ENCODE results near the gene INO80. TPM values are rescaled to one million over a fixed set of nuclear protein-coding genes. Genes with fewer than 3 reads are reported as not detected.

INO80 gene
- total RNA-seq, 2 donors from 2014 or later = 24.7 to 27.9 TPM

- Mint-ChIP-seq H3K4me1 (ENCODE audit: low read depth) (peaks cover 40% of the 10 kb centered on the region), H3K4me3 (peak within 1 kb of the TSS; percentile 94 to 95), H3K9me3 (no peaks in the 10 kb centered on the region), H3K27me3 (ENCODE audit: low read depth) (no peaks in the 10 kb centered on the region), H3K27ac (peak within 1 kb of the TSS; percentile 96), H3K36me3 (ENCODE audit: insufficient read depth in 2 of 2) (peaks cover 19 to 26% of the 10 kb centered on the region in 2 donors)
- DNase-seq (peak; percentile 99), ATAC-seq (replicated peaks in 1 of 2) (peak; percentile 85 to 86)
Measured at GRCh38 chr15:40952901-40953712, 163.0 kb downstream of the INO80 start, which contains the start of gene CHAC1. Gene CHAC1, plus strand, starts transcription at chr15:40953471. Its CDS starts 113 bp downstream, at chr15:40953584.

DNA sequence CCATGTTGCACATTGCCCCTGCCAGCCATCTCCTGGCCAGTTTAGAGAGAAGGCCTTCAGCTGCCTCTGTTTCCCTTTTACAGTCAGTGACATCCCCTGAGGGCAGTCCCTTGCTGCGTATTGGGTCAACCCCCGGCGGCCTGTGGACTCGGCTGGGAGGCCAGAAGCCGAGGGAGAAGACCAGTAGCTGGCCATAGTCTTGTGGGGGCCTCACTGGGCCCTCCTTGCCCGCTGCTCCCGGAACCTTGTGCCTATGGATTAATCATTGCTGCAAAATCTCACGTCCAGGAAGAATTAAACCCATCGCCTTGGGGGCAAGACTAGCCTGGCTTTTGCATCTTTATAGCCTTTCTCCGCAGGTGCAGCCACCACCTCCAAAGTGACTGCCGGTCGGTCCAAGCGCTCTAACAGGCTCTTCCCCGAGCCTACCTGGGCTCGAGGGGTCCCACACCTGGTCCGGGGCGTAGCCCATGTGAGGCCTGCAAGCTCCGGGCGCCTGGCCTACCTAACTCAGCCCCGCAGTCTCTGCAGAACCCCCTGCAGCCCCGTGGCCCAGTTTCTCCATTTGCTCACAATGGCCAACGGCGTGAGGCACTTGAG is 163.7 kb downstream of the INO80 start:
- Mint-ChIP-seq H3K9me3 (no peaks in the 10 kb centered on the region), H3K36me3 (ENCODE audit: insufficient read depth in 2 of 2) (peaks cover 19 to 26% of the 10 kb centered on the region in 2 donors), H3K27ac (peak overlapping the region; percentile 96), H3K4me3 (peak overlapping the region; percentile 94 to 95), H3K27me3 (ENCODE audit: low read depth) (no peaks in the 10 kb centered on the region), H3K4me1 (ENCODE audit: low read depth) (peaks cover 38% of the 10 kb centered on the region)
- peak in 1 of 2 donors; percentile 35 for DNase-seq
- no peak for ATAC-seq (replicated peaks in 1 of 2)

DNA sequence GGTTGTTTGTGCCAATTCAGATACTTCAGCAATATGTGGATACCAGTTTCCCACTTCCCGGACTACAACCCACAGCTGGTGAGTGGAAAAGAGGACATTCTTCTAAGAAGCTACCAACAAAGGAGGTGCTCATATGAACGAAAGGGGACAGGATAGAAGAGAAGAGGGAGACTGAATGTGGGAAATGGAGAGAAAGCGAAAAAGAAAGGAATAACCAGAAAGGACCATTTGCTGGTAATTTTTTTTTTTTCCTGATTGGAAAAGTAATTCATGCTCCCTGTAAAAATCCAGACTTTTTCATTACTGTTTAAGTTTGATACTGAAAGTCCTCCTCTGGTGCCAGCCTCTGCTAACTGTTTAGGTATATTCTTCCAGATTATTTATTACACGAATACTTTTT is 164.3 kb downstream of the INO80 start:
- peaks cover 38% of the 10 kb centered on the region for H3K4me1 Mint-ChIP-seq (ENCODE audit: low read depth)
- DNase-seq (no peak), ATAC-seq (replicated peaks in 1 of 2) (no peak)
- H3K9me3 Mint-ChIP-seq = no peaks in the 10 kb centered on the region
- H3K36me3 Mint-ChIP-seq (ENCODE audit: insufficient read depth in 2 of 2) = peaks cover 19 to 26% of the 10 kb centered on the region in 2 donors
- peak overlapping the region; percentile 94 to 95 for H3K4me3 Mint-ChIP-seq
- no peaks in the 10 kb centered on the region for H3K27me3 Mint-ChIP-seq (ENCODE audit: low read depth)
- peak overlapping the region; percentile 96 for H3K27ac Mint-ChIP-seq

DNA sequence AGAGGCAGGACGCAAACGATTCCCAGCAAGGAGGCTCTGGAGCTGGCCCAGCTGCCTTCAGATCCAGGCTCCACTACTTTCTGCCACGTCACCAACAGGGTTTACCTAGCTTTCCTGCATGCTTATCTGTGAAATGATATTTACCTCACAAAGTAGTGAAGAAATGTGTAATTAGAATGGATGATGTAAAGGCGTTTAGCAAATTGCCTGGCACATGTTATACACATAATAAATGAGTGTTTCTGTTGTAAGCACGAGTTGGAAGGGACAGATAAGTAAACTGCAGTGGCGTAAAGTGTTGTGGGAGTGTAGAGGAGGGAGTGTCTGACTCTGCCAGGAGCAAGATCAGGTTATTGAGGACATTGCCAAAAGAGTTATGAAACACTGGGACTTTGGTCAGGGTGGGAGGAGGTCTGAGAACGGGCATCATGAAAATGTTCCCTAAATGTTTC is 166.3 kb downstream of the INO80 start:
- Mint-ChIP-seq H3K4me3 (no peak overlapping the region), H3K27me3 (ENCODE audit: low read depth) (no peaks in the 10 kb centered on the region), H3K9me3 (no peaks in the 10 kb centered on the region), H3K36me3 (ENCODE audit: insufficient read depth in 2 of 2) (peaks cover 14 to 16% of the 10 kb centered on the region in 2 donors), H3K4me1 (ENCODE audit: low read depth) (peaks cover 33% of the 10 kb centered on the region), H3K27ac (no peak overlapping the region)
- no peak for ATAC-seq (replicated peaks in 1 of 2)
- no peak for DNase-seq

- no peak for DNase-seq
- no peak for ATAC-seq (replicated peaks in 1 of 2)
- H3K27ac Mint-ChIP-seq = no peak overlapping the region
- H3K36me3 Mint-ChIP-seq (ENCODE audit: insufficient read depth in 2 of 2) = peaks cover 8% of the 10 kb centered on the region in 2 donors
- no peaks in the 10 kb centered on the region for H3K9me3 Mint-ChIP-seq
- H3K4me3 Mint-ChIP-seq = no peak overlapping the region
- H3K27me3 Mint-ChIP-seq (ENCODE audit: low read depth) = no peaks in the 10 kb centered on the region
- H3K4me1 Mint-ChIP-seq (ENCODE audit: low read depth) = peaks cover 32% of the 10 kb centered on the region
Measured at GRCh38 chr15:40948706-40949473, 167.2 kb downstream of the INO80 start.

- H3K36me3 Mint-ChIP-seq (ENCODE audit: insufficient read depth in 2 of 2) = no peaks in the 10 kb centered on the region
- peaks cover 45% of the 10 kb centered on the region for H3K4me1 Mint-ChIP-seq (ENCODE audit: low read depth)
- H3K9me3 Mint-ChIP-seq = no peaks in the 10 kb centered on the region
- no peak for ATAC-seq (replicated peaks in 1 of 2)
- H3K27me3 Mint-ChIP-seq (ENCODE audit: low read depth) = no peaks in the 10 kb centered on the region
- no peak for DNase-seq
- peak overlapping the region in 1 of 2 donors; percentile 31 for H3K4me3 Mint-ChIP-seq
- no peak overlapping the region for H3K27ac Mint-ChIP-seq
Measured at GRCh38 chr15:40944510-40945296, 171.4 kb downstream of the INO80 start.

- Mint-ChIP-seq H3K27ac (no peak overlapping the region), H3K36me3 (ENCODE audit: insufficient read depth in 2 of 2) (no peaks in the 10 kb centered on the region), H3K9me3 (no peaks in the 10 kb centered on the region), H3K27me3 (ENCODE audit: low read depth) (no peaks in the 10 kb centered on the region), H3K4me3 (peak overlapping the region; percentile 85 to 87), H3K4me1 (ENCODE audit: low read depth) (peaks cover 45% of the 10 kb centered on the region)
- ATAC-seq (replicated peaks in 1 of 2) = no peak
- no peak for DNase-seq
Measured at GRCh38 chr15:40943764-40944365, 172.2 kb downstream of the INO80 start.

- H3K36me3 Mint-ChIP-seq (ENCODE audit: insufficient read depth in 2 of 2) = no peaks in the 10 kb centered on the region
- peaks cover 45% of the 10 kb centered on the region for H3K4me1 Mint-ChIP-seq (ENCODE audit: low read depth)
- H3K4me3 Mint-ChIP-seq = peak overlapping the region; percentile 85 to 87
- no peaks in the 10 kb centered on the region for H3K9me3 Mint-ChIP-seq
- H3K27me3 Mint-ChIP-seq (ENCODE audit: low read depth) = no peaks in the 10 kb centered on the region
- H3K27ac Mint-ChIP-seq = peak overlapping the region; percentile 69
- DNase-seq (no peak), ATAC-seq (replicated peaks in 1 of 2) (no peak)
Measured at GRCh38 chr15:40942878-40943277, 173.2 kb downstream of the INO80 start.

GRCh38 chr15:40942337-40942854 is 173.7 kb downstream of the INO80 start:
- H3K36me3 Mint-ChIP-seq (ENCODE audit: insufficient read depth in 2 of 2) = no peaks in the 10 kb centered on the region
- DNase-seq = no peak
- peak overlapping the region; percentile 69 for H3K27ac Mint-ChIP-seq
- no peaks in the 10 kb centered on the region for H3K9me3 Mint-ChIP-seq
- peak; percentile 10 to 12 for ATAC-seq (replicated peaks in 1 of 2)
- no peaks in the 10 kb centered on the region for H3K27me3 Mint-ChIP-seq (ENCODE audit: low read depth)
- H3K4me3 Mint-ChIP-seq = peak overlapping the region; percentile 85 to 87
- H3K4me1 Mint-ChIP-seq (ENCODE audit: low read depth) = peaks cover 45% of the 10 kb centered on the region

- Mint-ChIP-seq H3K9me3 (no peaks in the 10 kb centered on the region), H3K36me3 (ENCODE audit: insufficient read depth in 2 of 2) (no peaks in the 10 kb centered on the region), H3K4me1 (ENCODE audit: low read depth) (peaks cover 45% of the 10 kb centered on the region), H3K4me3 (peak overlapping the region; percentile 85 to 87), H3K27me3 (ENCODE audit: low read depth) (no peaks in the 10 kb centered on the region), H3K27ac (peak overlapping the region; percentile 69)
- DNase-seq (peak; percentile 73 to 85), ATAC-seq (replicated peaks in 1 of 2) (peak; percentile 89 to 90)
Measured at GRCh38 chr15:40941528-40942336, 174.3 kb downstream of the INO80 start.

- no peak for DNase-seq
- Mint-ChIP-seq H3K27ac (no peak overlapping the region), H3K4me3 (peak overlapping the region; percentile 48 to 56), H3K27me3 (ENCODE audit: low read depth) (no peaks in the 10 kb centered on the region), H3K36me3 (ENCODE audit: insufficient read depth in 2 of 2) (no peaks in the 10 kb centered on the region), H3K4me1 (ENCODE audit: low read depth) (peaks cover 39% of the 10 kb centered on the region), H3K9me3 (no peaks in the 10 kb centered on the region)
- ATAC-seq (replicated peaks in 1 of 2) = no peak
Measured at GRCh38 chr15:40941068-40941527, 175.0 kb downstream of the INO80 start.

Measured in activated T-cell treated with anti-CD3 and anti-CD28 coated beads, Interleukin-2, amount 50 U/mL, for 72 hours (primary cell).